K562 (cell line): ENCODE results near the gene PTH1R. TPM values are rescaled to one million over a fixed set of nuclear protein-coding genes. Genes with fewer than 3 reads are reported as not detected.

Experiments used
- ATAC-seq: fragments of 200-7000 bp; cut with Tn5 transposase; 3 replicates; pipeline ENCODE4 v1.9.1; 2020; ENCODE audit warnings: moderate library complexity
- BruUV-seq: library from RNA; stranded (reverse); fragments of 400-500 nt; replicated peaks from 2 replicates; lab custom pipeline; 2021; lab: Mats Ljungman, UMichigan
- CTCF ChIA-PET: fragments of 300-600 bp; formaldehyde crosslinking; extraction: SDS; loops from one replicate; lab custom pipeline; 2021; ENCODE audit warnings: low intra/inter-chr PET ratio; lab: Yijun Ruan, JAX
- POLR2A ChIA-PET: fragments of 300-600, 350-650 bp; sonication (Branson Sonifier 250); formaldehyde crosslinking; extraction: SDS; loops from one replicate; lab custom pipeline; 2021; ENCODE audit warnings: antibody characterized with exemption, inconsistent platforms; lab: Yijun Ruan, JAX
- DNase-seq, 4 experiments: peaks; one replicate each; pipeline versions ENCODE4 v3.0.0 to v3.0.0-alpha.2; 2011 to 2018; ENCODE audit warnings: low spot score in 3 of 4, mixed read lengths in 3 of 4; ENCODE audit errors: extremely low read depth in 1 of 4
- FAIRE-seq: peaks from 2 replicates; lab custom pipeline; 2011; peaks lifted over from hg19 to GRCh38; lab: Jason Lieb, UNC
- H2AFZ ChIP-seq: 2 replicates; pipeline ENCODE4 v1.6.0; 2011; ENCODE audit warnings: low read depth, low read length, control low read depth, inconsistent platforms
- H3K27ac ChIP-seq: fragments of 200-600 bp; 3 replicates; pipeline ENCODE4 v1.8.0; 2011; ENCODE audit warnings: low read depth, mild to moderate bottlenecking, control low read depth, inconsistent platforms, low read length, moderate library complexity, mixed read lengths; ENCODE audit errors: extremely low read depth
- H3K27me3 ChIP-seq, 2 experiments: fragments of 300-600 bp in 1 of 2; 2 replicates in 1 of 2; 3 replicates in 1 of 2; pipeline versions ENCODE4 v1.6.0 to v1.8.0; 2011; ENCODE audit warnings: inconsistent platforms in 2 of 2, low read length in 2 of 2, mild to moderate bottlenecking in 1 of 2, mixed read lengths in 1 of 2, moderate library complexity in 1 of 2; ENCODE audit not compliant: control insufficient read depth in 2 of 2, insufficient read depth in 2 of 2
- H3K36me3 ChIP-seq: fragments of 300-600 bp; 3 replicates; pipeline ENCODE4 v1.8.0; 2011; ENCODE audit warnings: mild to moderate bottlenecking, low read length, inconsistent platforms; ENCODE audit not compliant: control insufficient read depth, insufficient read depth
- H3K4me1 ChIP-seq, 2 experiments: fragments of 200-600 bp in 1 of 2; replicated peaks in 1 of 2; 2 replicates in 1 of 2; 3 replicates in 1 of 2; pipeline versions ENCODE4 v1.5.1 to v1.8.0; 2011; ENCODE audit warnings: inconsistent platforms in 2 of 2, low read length in 2 of 2, mild to moderate bottlenecking in 1 of 2, mixed read lengths in 1 of 2, moderate library complexity in 1 of 2; ENCODE audit not compliant: control insufficient read depth in 2 of 2, insufficient read depth in 2 of 2
- H3K4me2 ChIP-seq: 2 replicates; pipeline ENCODE4 v1.6.1; 2011; ENCODE audit warnings: low read length, control low read depth, inconsistent platforms, mixed read lengths; ENCODE audit not compliant: insufficient read depth
- H3K4me3 ChIP-seq: fragments of 200-600 bp; sonication (generic), shearing (Covaris generic); 2 replicates; pipeline ENCODE4 v1.5.1; 2016; ENCODE audit warnings: control low read depth, inconsistent platforms
- H3K79me2 ChIP-seq: fragments of 200-600 bp; 3 replicates; pipeline ENCODE4 v1.8.0; 2011; ENCODE audit warnings: low read length, inconsistent platforms; ENCODE audit not compliant: control insufficient read depth, insufficient read depth
- H3K9ac ChIP-seq, 2 experiments: 2 replicates each; pipeline versions ENCODE4 v1.6.0 to v1.6.1; 2011; ENCODE audit warnings: low read depth in 2 of 2, low read length in 2 of 2, control low read depth in 1 of 2, inconsistent platforms in 1 of 2, mild to moderate bottlenecking in 1 of 2, mixed read lengths in 1 of 2; ENCODE audit not compliant: insufficient read depth in 1 of 2
- H3K9me1 ChIP-seq: one replicate; pipeline ENCODE4 v1.6.0; 2011; ENCODE audit warnings: inconsistent platforms, mild to moderate bottlenecking, low read length, moderate library complexity; ENCODE audit not compliant: control insufficient read depth, insufficient read depth
- H3K9me3 ChIP-seq: replicated peaks from 2 replicates; pipeline ENCODE4 v1.5.1; 2011; ENCODE audit warnings: low read depth, low read length, inconsistent platforms; ENCODE audit not compliant: control insufficient read depth, insufficient read depth
- H4K20me1 ChIP-seq: replicated peaks from 2 replicates; pipeline ENCODE4 v1.6.1; 2011; ENCODE audit warnings: low read length, inconsistent platforms, mixed read lengths; ENCODE audit not compliant: control insufficient read depth, insufficient read depth
- ARID1B ChIP-seq: fragments of 450-650 bp; IDR thresholded peaks from 2 replicates; pipeline ENCODE4 v1.6.1; 2016; ENCODE audit warnings: antibody characterized with exemption, mild to moderate bottlenecking, inconsistent platforms
- ARID2 ChIP-seq: fragments of 450-650 bp; IDR thresholded peaks from 2 replicates; pipeline ENCODE4 v1.6.1; 2017; ENCODE audit warnings: antibody characterized with exemption, mild to moderate bottlenecking
- CBFA2T2 ChIP-seq: fragments of 450-650 bp; conservative IDR thresholded peaks from 2 replicates; pipeline ENCODE4 v1.6.1; 2017; ENCODE audit warnings: mild to moderate bottlenecking
- CBFA2T3 ChIP-seq: fragments of 450-650 bp; IDR thresholded peaks from 2 replicates; pipeline ENCODE4 v1.6.1; 2017
- KLF13 ChIP-seq: fragments of 450-650 bp; IDR thresholded peaks from 2 replicates; pipeline ENCODE4 v1.6.1; 2016; ENCODE audit warnings: missing genetic modification characterization, low read depth, mild to moderate bottlenecking, missing compliant biosample characterization, moderate library complexity, borderline replicate concordance
- POLR2AphosphoS5 ChIP-seq: IDR thresholded peaks from 2 replicates; pipeline ENCODE4 v1.6.1; 2011; ENCODE audit warnings: mild to moderate bottlenecking, low read depth, low read length, moderate library complexity; ENCODE audit not compliant: control insufficient read depth, insufficient read depth
- TAL1 ChIP-seq: fragments of 450-650 bp; IDR thresholded peaks from 2 replicates; pipeline ENCODE4 v1.6.1; 2016; ENCODE audit warnings: mild to moderate bottlenecking
- TCF3 ChIP-seq: sonication (generic); formaldehyde crosslinking; IDR thresholded peaks from 2 replicates; pipeline ENCODE4 v1.4.0; 2020; ENCODE audit warnings: mild to moderate bottlenecking, missing genetic modification reagents
- TEAD4 ChIP-seq, 2 experiments: sonication (generic) in 1 of 2; formaldehyde crosslinking in 1 of 2; IDR thresholded peaks; 2 replicates each; pipeline versions ENCODE4 v1.6.1 to v1.8.0; 2012 to 2022; ENCODE audit warnings: borderline replicate concordance in 1 of 2, inconsistent platforms in 1 of 2, low read length in 1 of 2, mild to moderate bottlenecking in 1 of 2, missing genetic modification reagents in 1 of 2
- TRIM24 ChIP-seq, 2 experiments: fragments of 450-650 bp; IDR thresholded peaks; 2 replicates each; pipeline ENCODE4 v1.6.1; 2016
- XRCC4 ChIP-seq: IDR thresholded peaks from one replicate; pipeline ENCODE4 v1.6.1; 2011; ENCODE audit not compliant: insufficient read depth, insufficient read length; ENCODE audit errors: extremely low read depth
- ZNF263 ChIP-seq: sonication (generic); formaldehyde crosslinking; IDR thresholded peaks from 2 replicates; pipeline ENCODE4 v1.8.0; 2022; ENCODE audit warnings: mild to moderate bottlenecking, missing genetic modification reagents, borderline replicate concordance
- ZNF384 ChIP-seq: IDR thresholded peaks from 2 replicates; pipeline ENCODE4 v1.6.1; 2012; ENCODE audit warnings: low read depth, low read length, improper control_type of control experiment
- WGBS: fragments of 100-300 bp; shearing (Covaris generic); methylation state at CpG from one replicate; pipeline ENCODE4 v1.1.6; 2016; ENCODE audit warnings: low coverage, mixed read lengths; ENCODE audit not compliant: insufficient coverage; ENCODE audit errors: missing lambda C conversion rate; 5-methylcytosine and 5-hydroxymethylcytosine counted together
- in situ Hi-C: fragments of 300-500 bp; cut with MboI; formaldehyde crosslinking; loops from 4 replicates; pipeline ENCODE4 v1.15.0; 2018; ENCODE audit warnings: inconsistent platforms, mixed read lengths
- intact Hi-C: fragments of 100-400 bp; cut with micrococcal nuclease; formaldehyde crosslinking; loops from 2 replicates; pipeline ENCODE4 v1.14.2; 2022
- polyA plus RNA-seq, 8 experiments: library from polyadenylated mRNA; depleted of rRNA in 4 of 8; stranded (reverse) in 5 of 8; unstranded in 3 of 8; fragments of >200 nt; fragmentation: Nextera tagmentation in 2 of 8; fragmentation: Illumina TruSeq in 1 of 8; extraction: Ambion mirVana in 2 of 8; extraction: Trizol in 1 of 8; gene quantifications; 2 replicates each; pipeline versions ENCODE4 v1.2.1 to v1.2.3, GENCODE V29; 2011 to 2014; ENCODE audit warnings: inconsistent platforms in 1 of 8, missing spikeins in 1 of 8
- total RNA-seq, 7 experiments: library from RNA; depleted of rRNA in 6 of 7; stranded (reverse); fragments of >200 nt in 6 of 7; fragmentation: Illumina TruSeq in 2 of 7; extraction: Trizol in 2 of 7; gene quantifications; 2 replicates each; pipeline versions ENCODE4 v1.2.1 to v1.2.3, GENCODE V29; 2011 to 2021; ENCODE audit warnings: low replicate concordance in 1 of 7
- TF ChIP-seq, protein P1 (sequence below): sonication (generic); formaldehyde crosslinking; IDR thresholded peaks from 2 replicates; pipeline ENCODE4 v1.9.0; 2022; ENCODE audit warnings: mild to moderate bottlenecking, missing genetic modification reagents
- TF ChIP-seq, protein P2 (sequence below): fragments of 250-450 bp; sonication (Bioruptor Pico); IDR thresholded peaks from 2 replicates; pipeline ENCODE4 v1.5.0; 2022; ENCODE audit warnings: mild to moderate bottlenecking
- TF ChIP-seq, protein P3 (sequence below): fragments of 450-650 bp; IDR thresholded peaks from 2 replicates; pipeline ENCODE4 v1.6.1; 2018; ENCODE audit not compliant: partially characterized antibody

The PTH1R gene
- total and polyA plus RNA-seq, 9 of the 15 experiments (the other 6 are each of a cell fraction or from before 2014, with no cell fraction given) = not detected

DNA sequence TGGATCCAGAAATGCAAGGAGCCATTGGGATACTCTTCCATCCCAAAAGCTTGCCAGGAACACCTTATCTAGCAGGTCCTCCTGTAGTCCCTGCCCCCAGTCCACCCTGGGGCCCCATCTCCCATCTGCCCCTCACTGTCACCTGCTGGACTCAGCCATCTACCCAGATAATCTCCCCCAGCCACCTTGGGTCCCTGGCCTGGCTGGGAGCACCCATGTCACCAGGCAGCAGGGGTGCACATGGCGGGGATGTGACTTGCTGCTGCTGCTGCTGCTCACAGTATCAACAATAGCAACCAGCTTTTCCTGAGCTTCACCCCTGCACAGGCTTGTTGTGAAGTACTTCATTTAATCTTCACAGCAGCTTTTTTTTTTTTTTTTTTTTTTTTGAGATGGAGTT, 12.6 kb downstream of the PTH1R start:
- H3K9me3 ChIP-seq = no peaks in the 10 kb centered on the region
- no peak overlapping the region for H3K9ac ChIP-seq
- in situ Hi-C loops (no loop called here), intact Hi-C loops (no loop called here)
- H3K79me2 ChIP-seq = no peaks in the 10 kb centered on the region
- peaks cover 25% of the 10 kb centered on the region for H4K20me1 ChIP-seq
- H3K4me1 ChIP-seq = peaks cover 0 to 21% of the 10 kb centered on the region in 2 experiments; a peak in 3 of 5 replicates
- TF ChIP-seq CBFA2T3 = peak; percentile 84
- no peak for TF ChIP-seq ARID2
- TF ChIP-seq XRCC4 = no peak
- TF ChIP-seq, protein P1, sequence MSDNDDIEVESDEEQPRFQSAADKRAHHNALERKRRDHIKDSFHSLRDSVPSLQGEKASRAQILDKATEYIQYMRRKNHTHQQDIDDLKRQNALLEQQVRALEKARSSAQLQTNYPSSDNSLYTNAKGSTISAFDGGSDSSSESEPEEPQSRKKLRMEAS = 0 out of 2 replicates have a peak, but pooled peaks have one; percentile 9
- peak; percentile 76 for TF ChIP-seq CBFA2T2
- TF ChIP-seq TAL1 = peak; percentile 39; the same call in 1 of the 2 replicates
- TF ChIP-seq ARID1B = 0 out of 2 replicates have a peak, but pooled peaks have one; percentile 16
- TF ChIP-seq, protein P2, sequence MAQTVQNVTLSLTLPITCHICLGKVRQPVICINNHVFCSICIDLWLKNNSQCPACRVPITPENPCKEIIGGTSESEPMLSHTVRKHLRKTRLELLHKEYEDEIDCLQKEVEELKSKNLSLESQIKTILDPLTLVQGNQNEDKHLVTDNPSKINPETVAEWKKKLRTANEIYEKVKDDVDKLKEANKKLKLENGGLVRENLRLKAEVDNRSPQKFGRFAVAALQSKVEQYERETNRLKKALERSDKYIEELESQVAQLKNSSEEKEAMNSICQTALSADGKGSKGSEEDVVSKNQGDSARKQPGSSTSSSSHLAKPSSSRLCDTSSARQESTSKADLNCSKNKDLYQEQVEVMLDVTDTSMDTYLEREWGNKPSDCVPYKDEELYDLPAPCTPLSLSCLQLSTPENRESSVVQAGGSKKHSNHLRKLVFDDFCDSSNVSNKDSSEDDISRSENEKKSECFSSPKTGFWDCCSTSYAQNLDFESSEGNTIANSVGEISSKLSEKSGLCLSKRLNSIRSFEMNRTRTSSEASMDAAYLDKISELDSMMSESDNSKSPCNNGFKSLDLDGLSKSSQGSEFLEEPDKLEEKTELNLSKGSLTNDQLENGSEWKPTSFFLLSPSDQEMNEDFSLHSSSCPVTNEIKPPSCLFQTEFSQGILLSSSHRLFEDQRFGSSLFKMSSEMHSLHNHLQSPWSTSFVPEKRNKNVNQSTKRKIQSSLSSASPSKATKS (CRISPR knock-in tag) = no peak
- TF ChIP-seq, protein P3, sequence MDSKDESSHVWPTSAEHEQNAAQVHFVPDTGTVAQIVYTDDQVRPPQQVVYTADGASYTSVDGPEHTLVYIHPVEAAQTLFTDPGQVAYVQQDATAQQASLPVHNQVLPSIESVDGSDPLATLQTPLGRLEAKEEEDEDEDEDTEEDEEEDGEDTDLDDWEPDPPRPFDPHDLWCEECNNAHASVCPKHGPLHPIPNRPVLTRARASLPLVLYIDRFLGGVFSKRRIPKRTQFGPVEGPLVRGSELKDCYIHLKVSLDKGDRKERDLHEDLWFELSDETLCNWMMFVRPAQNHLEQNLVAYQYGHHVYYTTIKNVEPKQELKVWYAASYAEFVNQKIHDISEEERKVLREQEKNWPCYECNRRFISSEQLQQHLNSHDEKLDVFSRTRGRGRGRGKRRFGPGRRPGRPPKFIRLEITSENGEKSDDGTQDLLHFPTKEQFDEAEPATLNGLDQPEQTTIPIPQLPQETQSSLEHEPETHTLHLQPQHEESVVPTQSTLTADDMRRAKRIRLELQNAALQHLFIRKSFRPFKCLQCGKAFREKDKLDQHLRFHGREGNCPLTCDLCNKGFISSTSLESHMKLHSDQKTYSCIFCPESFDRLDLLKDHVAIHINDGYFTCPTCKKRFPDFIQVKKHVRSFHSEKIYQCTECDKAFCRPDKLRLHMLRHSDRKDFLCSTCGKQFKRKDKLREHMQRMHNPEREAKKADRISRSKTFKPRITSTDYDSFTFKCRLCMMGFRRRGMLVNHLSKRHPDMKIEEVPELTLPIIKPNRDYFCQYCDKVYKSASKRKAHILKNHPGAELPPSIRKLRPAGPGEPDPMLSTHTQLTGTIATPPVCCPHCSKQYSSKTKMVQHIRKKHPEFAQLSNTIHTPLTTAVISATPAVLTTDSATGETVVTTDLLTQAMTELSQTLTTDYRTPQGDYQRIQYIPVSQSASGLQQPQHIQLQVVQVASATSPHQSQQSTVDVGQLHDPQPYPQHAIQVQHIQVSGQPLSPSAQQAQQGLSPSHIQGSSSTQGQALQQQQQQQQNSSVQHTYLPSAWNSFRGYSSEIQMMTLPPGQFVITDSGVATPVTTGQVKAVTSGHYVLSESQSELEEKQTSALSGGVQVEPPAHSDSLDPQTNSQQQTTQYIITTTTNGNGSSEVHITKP = peak; percentile 92
- 0 out of 4 replicates have a peak, but pooled peaks of 1 of the 2 experiments have one; percentile 29 for TF ChIP-seq TRIM24 (IDR thresholded peaks at IDR 0.05)
- TF ChIP-seq POLR2AphosphoS5 = peak; percentile 45; the same call in 1 of the 2 replicates
- TF ChIP-seq TCF3 (CRISPR knock-in tag) = peak; percentile 72
- peak; percentile 39; the same call in 1 of the 2 replicates for TF ChIP-seq ZNF263 (CRISPR knock-in tag)
- no peak for TF ChIP-seq KLF13 (tag)
- TF ChIP-seq TEAD4 (IDR thresholded peaks at IDR 0.05; ENCODE audit: low read length) = peak; percentile 41
- no peak for TF ChIP-seq TEAD4 (CRISPR knock-in tag; IDR thresholded peaks at IDR 0.05; ENCODE audit: borderline replicate concordance)
- 0 out of 2 replicates have a peak, but pooled peaks have one; percentile 11 for TF ChIP-seq ZNF384
- FAIRE-seq (no peak), ATAC-seq (peak; percentile 12; the same call in 2 of the 3 replicates), DNase-seq (peak; percentile 50 to 73 (median 66))
- no peak overlapping the region for H3K4me2 ChIP-seq
- ChIA-PET CTCF (no interaction called here), POLR2A (interaction anchor here (0.6 kb wide), 1 partner anchor 372 kb away, joined by 3 read pairs; no protein-coding TSS in a partner anchor)
- peaks cover 29 to 80% of the 10 kb centered on the region in 2 experiments for H3K27me3 ChIP-seq
- H3K9me1 ChIP-seq = no peaks in the 10 kb centered on the region
- no peak overlapping the region for H2AFZ ChIP-seq
- H3K36me3 ChIP-seq = no peaks in the 10 kb centered on the region
- WGBS = 7% methylated on average over 1 of the region's 1 CpG
- no TSS peak for BruUV-seq
- no peak overlapping the region for H3K4me3 ChIP-seq
- no peak overlapping the region for H3K27ac ChIP-seq
